SW480 (cell line): Measurements from ENCODE around the gene ERC2.
"Not testable (repeated sequence)": the region's sequence is repeated elsewhere in the genome, so short reads cannot be mapped to it uniquely, and the experiment has no call there.

ENCODE experiments used
- DNase-seq: peaks from one replicate; pipeline ENCODE4 v3.0.0-alpha.2; 2016; ENCODE audit warnings: low spot score

Gene ERC2

DNA sequence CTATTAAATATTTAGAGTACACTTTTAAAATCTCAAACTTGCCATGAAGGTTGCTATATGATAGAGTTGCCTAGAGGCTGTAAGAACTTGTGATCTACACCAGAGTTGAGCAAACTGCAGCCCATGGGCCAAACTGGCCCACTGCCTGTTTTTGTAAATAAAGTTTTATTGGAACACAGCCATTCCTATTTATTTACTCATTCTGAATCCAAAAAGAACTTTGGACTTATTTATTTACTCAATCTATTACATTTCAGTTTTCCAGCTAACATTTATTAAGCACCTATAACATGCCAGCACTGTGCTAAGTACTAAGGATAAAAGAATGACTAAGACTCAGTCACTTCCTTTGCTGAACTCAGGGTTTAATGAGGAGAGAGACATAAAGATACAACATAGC is 403.6 kb downstream of the ERC2 start:
- no peak for DNase-seq

DNA sequence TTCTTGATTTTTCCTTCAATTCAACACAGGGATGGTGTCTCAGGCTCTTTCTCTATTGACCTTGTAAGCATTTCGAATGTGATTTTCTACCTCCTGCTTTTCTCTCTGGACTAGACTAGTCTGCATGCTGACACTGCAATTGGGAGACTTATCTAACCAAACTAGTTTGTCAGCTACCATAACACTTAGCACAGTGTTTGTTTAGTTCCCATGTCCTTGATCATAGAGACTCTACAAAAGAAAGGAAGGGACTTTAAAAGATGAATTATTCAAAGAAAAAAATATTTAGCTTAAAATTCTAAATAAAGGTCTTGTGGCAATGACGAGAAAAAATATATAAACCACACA is 407.0 kb downstream of the ERC2 start:
- DNase-seq, result no peak

DNA sequence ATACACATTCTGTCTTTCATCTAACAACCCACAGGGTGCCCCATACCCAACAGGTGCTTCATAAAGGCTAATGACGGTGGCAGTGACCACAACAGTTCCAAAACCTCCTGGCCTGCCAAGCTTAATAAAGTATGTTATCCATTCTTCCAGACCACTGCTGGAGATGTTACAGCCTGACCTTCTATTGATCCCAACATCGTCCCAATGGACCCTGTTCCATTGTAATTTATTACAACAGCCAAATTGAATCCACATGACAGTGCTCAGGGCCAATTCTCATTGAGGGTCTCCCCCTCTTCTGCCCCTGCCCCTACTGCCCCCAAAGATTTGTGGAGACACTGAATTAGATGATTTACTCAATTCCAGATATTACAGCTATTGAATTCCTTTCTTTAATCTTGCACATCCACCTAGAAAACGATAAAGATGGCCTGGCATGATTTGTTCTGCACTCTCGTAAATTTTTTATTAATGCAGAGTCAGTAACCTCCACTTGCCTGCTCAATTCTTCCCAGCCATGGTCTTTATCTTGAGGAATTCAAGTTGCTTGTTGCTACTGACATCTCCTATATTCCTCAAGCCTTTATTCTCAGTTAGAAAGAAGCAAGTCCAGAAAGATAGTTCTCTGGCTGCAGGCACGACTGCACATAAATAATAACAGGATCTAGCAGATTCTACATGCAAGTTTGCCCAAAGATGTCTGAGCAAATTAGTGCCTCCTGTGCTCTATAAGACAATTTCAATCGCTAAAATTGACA is 407.6 kb downstream of the ERC2 start:
- DNase-seq, result no peak

- no peak for DNase-seq
Observed at GRCh38 chr3:56059731-56060130, 408.5 kb downstream of the ERC2 start.

DNA sequence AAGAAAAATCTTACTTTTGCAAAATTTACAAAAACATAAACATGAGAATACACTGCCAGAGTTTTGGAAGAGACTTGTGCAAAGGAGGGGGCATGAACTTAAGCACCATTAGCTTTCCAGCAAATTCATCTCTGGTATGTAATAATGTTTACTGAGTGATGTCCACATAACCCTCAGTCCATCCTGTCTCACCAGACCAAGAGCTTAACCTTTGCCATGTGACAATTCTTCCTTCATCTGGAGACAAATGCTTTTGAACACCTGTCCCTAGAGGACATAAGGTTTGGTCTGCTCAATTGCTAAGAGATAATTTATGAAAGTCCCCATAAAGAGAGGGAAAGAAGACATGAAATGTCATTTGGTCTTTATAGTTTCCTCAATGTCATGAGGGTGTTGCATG is 412.3 kb downstream of the ERC2 start:
- DNase-seq, result no peak

DNA sequence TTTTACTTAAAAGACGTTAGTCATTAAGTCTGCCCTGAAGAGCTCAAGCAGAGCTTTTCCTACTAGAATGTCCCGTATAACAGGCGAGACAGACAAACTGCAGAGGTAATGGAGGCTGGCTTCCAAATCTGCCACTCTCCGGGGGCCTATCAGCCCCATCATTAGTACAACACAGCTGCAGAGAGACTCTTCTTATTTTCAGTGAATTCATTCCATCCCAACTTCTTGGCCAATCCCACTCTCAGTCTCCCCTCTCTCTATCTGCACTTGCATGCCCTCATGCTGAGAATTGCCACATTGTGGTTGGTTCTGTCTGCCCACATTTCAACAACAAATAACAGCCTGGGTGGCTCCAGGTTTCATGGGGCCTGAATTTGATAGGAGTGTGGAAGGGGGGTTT is 412.7 kb downstream of the ERC2 start:
- no peak for DNase-seq

- DNase-seq, result no peak
Observed at GRCh38 chr3:56054844-56055243, 413.4 kb downstream of the ERC2 start.

- DNase-seq, result no peak
Observed at GRCh38 chr3:56053727-56054126, 414.5 kb downstream of the ERC2 start.

DNA sequence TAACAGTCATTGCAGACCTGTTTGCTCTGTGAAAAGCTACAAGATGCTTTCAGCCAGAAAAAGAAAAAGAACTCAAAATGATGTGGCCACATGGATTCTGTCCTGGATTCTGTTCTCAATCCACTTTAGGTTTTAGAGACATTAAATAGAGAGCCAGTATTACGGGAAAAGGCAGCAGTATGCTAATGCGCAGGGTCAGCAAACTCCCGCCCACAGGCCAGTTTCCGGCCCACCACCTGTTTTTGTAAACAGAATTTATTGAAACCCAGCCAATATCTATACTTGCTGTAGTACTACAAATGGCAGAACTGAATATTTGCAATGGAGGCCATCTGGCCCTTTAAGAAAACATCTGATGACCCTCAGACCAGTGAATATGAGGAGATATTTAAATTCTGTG is 416.1 kb downstream of the ERC2 start:
- DNase-seq, result no peak

GRCh38 chr3:56051052-56051451 is 417.2 kb downstream of the ERC2 start:
- no peak for DNase-seq

GRCh38 chr3:56048946-56049345 is 419.3 kb downstream of the ERC2 start:
- DNase-seq, result no peak

DNA sequence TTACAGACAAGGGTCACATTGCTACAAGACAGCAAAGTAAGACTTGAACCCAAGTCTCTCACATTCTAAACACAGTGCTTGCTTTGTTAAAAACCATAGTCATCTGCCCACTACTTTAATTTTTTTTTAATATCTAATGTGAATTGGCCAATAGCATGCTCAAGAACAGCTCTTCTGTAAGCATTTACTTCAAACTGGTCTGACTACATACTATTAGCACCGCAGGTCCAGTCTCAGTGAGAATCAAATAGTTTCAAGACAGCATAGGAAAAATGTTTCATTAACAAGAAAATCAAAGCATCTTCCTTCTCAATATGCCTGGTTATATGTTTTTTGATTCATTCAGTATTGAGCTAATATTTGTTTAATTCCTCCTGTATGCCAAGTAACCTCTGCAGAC is 419.9 kb downstream of the ERC2 start:
- DNase-seq, result no peak

- DNase-seq, result peak; percentile 59
Observed at GRCh38 chr3:56042326-56042951, 425.8 kb downstream of the ERC2 start.

DNA sequence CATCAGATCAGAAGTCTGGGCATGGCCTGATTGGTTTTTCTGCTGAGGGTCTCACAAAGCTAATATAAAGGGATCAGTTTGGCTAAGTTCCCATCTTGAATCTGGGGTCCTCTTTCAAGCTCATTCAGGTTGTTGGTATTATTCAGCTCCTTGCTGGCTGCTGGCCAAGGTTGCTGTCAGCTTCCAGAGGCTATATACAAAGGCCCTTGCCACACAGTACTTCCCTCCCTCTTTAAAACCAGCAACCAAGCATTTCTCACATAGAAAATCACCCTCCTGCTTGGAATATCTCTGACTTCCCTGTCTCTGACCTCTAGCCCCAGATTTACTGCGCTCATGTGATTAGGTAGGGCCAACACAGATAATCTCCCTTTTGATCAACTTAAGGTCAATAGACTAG is 442.9 kb downstream of the ERC2 start:
- DNase-seq, result no peak

- no peak for DNase-seq
Observed at GRCh38 chr3:56023546-56023945, 444.7 kb downstream of the ERC2 start.

GRCh38 chr3:56022619-56023018 is 445.6 kb downstream of the ERC2 start:
- DNase-seq, result no peak

DNA sequence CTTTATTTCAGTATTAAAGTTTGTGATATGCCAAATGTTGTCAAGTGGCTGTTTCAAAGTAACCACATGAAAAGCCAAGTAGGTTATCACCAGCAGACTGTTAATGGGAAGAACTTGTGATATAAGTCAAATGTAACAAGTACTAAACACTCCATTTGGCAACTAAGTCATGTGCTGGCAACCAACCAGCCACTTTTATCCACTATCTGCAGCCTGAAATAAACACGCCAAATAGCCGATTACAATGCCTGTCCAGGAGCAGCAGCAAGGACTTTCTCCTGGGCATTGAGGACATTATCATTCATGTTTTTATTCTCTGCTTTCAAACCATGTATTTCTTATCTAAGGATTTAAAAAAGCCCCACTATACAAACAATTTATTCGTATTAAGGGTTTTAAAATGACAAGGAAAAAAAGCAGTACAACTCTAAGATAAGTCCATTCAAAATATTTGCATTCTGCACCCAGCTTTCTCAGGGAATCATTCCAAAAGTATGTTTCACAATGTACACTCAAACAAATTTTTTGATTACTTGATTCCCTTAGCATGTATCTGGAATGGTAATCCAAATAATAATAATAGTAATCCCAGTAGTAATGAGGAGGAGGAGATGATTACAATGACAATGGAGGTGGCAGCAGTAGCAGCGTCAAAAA is 448.6 kb downstream of the ERC2 start:
- no peak for DNase-seq

- DNase-seq, result not testable (repeated sequence)
Observed at GRCh38 chr3:56015374-56015773, 452.9 kb downstream of the ERC2 start.

DNA sequence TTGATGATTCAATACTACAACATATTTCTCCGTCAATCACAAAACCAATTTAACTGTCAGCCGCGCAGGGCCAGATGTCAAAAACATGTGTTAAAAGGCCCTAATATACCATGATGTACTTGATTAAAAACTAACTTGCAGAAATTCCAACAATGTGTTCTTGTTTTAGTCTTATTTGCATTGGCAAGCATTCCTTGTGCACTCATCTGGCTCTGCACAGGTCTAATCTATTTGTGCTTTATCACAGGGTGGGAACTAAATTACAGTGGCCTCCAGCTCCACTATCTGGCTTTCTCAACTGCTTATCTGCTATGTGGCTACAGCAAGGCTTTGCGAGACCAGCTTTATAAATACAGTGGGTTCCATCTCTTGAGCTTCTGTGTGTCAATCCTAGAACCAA is 455.5 kb downstream of the ERC2 start:
- no peak for DNase-seq

GRCh38 chr3:56005196-56005805 is 463.0 kb downstream of the ERC2 start:
- peak; percentile 74 for DNase-seq

DNA sequence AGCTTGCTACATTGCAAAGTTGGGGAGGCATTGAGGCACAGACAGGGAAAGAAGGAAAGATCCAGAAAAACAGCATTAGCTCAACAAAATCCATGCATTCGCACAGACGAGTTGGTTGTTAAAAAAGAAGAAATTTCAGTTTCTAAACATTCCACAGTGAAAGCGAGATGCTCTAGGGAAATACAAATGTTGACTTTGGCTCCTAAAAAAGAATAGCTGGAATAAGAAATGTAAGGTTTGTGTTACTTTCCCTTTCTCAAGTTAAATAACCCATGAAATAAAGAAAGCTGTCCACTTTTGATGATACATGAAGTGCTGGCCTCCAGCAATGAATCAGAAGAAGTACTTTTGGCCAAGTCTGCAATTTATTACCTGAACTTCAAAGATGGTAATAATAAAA is 465.1 kb downstream of the ERC2 start:
- no peak for DNase-seq

DNA sequence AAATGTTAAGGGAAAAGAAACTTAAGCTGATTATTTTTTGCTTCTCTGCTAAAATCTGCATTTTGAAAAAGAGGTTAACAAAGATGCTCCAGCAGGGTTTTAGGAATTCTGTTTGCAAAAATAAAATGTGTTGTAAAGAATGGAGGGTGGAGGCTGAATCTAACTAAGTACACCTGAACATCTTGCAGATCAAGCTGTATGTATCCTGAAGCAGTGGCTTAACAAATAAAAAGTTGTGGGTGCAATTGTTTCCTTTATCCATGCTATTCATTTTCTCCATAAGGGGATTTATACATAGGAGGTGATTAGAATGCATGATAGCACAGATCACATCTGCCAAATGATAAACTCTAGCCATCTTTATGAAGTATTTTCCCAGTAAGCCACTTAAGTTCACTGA is 466.3 kb downstream of the ERC2 start:
- no peak for DNase-seq

DNA sequence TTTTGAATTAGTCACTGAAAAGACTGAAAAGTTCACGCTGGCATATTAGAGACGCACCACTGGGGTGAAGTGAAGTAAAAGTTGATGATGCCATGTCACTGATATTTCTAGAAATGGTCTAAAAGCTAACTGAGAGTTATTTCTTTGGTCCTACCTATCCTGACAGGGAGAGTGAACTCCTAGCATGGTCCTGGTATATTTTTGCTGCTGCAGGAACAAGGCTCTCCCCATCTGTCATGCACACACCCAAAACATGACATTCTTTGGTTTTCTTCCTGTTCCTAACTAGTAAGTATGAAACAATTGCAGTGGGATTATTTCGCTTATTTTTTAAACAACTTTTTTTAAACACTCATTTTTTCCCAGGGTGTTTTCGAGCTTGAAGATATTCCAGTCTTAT is 466.7 kb downstream of the ERC2 start:
- DNase-seq, result no peak
